ENCODE measurements around the gene TECTA.
"Not testable (repeated sequence)": the region's sequence is repeated elsewhere in the genome, so short reads cannot be mapped to it uniquely, and the experiment has no call there.

TECTA gene

DNA sequence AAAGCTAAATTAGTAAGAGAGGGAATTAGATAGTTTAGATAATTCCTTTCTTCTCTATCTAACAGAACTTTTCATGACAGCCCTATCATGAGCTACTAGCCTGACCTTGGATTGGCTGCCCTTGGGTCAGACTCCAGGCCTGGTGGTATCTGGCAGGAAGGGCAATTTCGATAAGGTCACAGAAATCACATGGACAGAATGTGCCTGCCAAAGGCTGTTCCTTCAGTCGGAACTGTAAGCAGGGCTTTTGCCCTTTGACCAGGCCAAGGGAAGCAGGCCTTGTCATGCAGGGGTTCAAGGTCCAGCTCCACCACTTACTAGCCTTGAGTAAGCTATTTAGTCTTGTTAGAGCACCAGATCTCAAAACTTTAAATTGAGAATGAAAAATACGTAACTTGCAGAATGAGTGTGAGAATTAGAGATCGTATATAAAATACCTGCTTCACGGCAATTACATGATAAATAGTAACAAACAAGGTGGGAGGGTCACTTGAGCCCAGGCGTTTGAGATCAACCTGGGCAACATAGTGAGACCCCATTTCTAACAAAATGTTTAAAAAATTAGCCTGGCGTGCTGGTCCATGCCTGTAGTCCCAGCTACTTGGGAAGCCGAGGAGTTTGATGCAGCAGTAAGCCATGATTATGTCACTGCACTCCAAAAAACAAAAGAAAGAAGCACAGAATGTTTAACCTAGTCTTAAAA lies 130.7 kb downstream of the TECTA start:
- no peak for DNase-seq (ENCODE audit: low read depth, low spot score)

DNA sequence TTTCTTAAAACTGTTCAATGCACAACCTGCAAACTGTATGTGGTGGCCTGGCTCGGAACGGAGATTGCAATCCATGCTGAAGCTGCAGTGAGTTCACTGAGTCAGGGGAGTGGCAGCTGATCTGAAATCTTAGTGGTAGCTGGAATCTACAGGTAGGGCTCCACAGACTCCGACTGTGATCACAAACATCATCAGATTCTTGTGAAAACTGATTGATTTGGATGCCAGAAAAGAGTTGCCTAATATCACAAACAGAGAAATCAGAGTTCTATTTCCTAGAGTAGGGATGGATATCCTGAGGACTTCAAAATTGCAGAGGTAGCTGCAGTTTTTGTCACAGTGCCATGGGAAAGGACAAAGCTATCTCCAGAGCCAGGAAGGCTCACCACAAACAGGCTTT lies 134.0 kb downstream of the TECTA start:
- no peak for DNase-seq (ENCODE audit: low read depth, low spot score)

DNA sequence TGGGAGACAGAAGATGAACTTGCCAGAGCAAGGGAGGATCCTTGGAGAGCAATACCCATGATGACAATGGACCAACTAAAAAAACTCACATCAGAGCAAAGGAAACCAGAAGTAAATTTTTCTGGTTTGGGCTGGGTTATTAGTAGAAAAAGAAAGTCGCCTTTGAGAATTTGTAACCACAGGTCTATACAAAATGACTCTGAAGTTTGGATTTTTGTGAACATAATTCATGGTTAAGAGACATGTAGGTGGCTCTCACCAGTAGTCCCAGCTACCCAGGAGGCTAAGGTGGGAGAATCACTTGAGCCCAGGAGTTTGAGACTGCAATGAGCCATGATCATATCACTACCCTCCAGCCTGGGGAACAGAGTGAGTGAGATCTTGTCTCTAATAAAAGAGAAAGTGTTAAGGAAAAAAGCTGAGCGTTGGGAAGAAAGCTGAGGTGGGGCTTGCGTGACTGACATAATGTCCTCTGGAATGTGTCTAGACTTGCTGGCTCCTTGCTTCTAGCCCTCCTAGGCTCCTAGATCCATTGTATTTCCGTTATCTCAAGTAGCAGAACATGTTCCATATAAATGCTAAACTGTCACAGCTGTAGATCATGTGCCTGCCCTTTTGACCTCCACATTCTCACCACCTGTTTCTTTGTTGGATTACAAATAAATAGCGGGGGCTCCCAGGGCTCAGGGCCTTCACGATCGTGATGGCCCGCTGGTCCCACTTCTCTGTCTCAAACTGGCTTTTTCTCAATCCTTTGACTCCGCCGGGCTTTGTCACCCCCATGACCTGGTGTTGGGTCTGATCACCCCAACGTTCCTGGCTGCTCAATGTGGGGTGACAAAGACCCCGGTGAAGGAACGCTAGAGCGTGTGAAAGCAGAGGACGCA lies 135.3 kb downstream of the TECTA start:
- no peak for DNase-seq (ENCODE audit: low read depth, low spot score)

- not testable (repeated sequence) for DNase-seq (ENCODE audit: low read depth, low spot score)
Observed at GRCh38 chr11:121237247-121237646, 136.2 kb downstream of the TECTA start.

GRCh38 chr11:121237686-121238658 lies 136.9 kb downstream of the TECTA start:
- DNase-seq (ENCODE audit: low read depth, low spot score), result no peak

DNA sequence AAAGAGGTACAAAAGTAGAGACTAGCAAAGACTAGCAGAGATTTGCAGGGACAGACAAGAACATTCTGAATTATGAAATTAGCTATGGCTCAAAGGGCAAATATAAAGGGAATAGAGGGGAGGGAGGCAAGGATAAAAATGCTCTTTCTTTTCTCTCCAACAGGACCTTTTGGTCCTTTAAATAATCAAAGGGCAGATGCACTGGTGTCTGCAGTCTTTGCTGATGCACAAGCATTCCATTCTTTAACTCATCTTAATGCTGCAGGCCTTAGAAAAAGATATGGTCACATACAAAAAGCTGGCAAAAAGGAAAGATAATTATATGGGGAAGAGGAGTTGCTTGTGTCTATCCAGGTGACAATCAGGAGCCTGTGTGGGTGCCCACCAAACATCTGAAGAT lies 137.9 kb downstream of the TECTA start:
- DNase-seq (ENCODE audit: low read depth, low spot score), result no peak

DNA sequence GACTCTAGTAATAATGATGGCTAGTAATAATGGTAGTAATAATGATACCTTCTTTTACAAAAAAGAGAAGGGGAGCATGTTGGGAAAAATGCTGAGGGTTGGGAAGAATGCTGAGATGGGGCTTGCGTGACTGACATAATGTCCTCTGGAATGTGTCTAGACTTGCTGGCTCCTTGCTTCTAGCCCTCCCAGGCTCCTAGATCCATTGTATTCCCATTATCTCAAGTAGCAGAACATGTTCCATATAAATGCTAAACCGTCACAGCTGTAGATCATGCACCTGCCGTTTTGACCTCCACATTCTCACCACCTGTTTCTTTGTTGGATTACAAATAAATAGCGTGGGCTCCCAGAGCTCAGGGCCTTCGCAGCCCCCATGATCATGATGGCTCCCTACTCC lies 139.0 kb downstream of the TECTA start:
- not testable (repeated sequence) for DNase-seq (ENCODE audit: low read depth, low spot score)

- no peak for DNase-seq (ENCODE audit: low read depth, low spot score)
Observed at GRCh38 chr11:121240650-121241303, 139.7 kb downstream of the TECTA start.
